Right kidney (tissue), 1 donor: Measurements from ENCODE around the gene UBR3.
"Not testable (repeated sequence)": the region's sequence is repeated elsewhere in the genome, so short reads cannot be mapped to it uniquely, and the experiment has no call there.

Experiments used
- DNase-seq: peaks from one replicate; pipeline ENCODE4 v3.0.0-alpha.2; 2016

The UBR3 gene

DNA sequence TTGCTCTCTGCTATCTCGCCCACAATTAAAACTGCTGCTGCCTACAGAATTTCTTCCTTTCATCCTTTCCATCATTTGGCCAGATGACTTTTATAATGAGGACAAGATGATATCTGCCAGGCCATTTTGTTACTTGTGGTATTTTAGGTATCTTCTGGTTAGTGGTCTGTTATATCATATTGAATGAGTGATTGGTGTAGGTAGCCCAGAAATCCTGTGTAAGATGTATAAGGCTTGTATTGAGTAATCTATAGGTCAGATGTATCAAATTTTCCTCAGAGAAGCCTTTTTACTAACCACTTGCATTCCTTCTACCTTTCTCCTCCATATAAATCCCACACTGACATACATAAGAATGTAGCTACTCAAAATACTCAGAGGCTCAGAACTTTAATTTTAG is 118.3 kb downstream of the UBR3 start:
- DNase-seq = no peak

DNA sequence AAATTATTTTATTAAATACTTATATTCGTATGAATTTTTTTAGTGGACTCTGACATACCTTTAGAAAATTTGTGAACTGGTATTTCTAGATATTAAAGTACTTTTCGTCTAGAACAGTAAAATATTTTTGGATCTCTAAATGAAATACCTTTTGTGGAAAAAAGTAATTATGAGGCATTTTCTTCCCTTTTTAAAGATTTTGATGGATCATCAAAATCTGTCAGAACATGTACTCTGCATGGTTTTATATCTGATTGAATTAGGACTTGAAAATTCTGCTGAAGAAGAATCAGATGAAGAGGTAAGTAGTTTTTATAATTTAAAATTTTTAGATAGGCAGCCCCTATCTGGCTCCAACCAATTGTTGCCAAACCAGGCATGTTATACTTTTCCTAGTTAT is 118.8 kb downstream of the UBR3 start:
- no peak for DNase-seq

DNA sequence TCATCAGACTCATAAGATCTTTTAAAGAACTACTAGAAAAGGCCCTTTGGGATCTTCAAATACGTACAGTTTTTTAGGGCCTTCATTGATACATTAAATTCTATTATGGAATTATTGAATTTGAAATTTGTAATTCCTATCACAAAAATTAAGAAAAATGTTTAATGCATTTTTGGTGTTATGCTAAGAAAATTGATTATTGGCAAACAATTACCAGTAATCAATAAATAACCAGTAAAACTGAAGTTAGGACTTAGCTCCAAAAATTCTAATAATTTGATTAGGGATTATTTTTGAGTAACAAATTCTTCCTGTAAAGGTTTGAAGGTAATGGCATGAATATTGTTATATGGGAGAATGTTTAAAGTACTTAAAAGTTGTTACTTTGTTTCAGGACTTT is 119.3 kb downstream of the UBR3 start:
- no peak for DNase-seq

DNA sequence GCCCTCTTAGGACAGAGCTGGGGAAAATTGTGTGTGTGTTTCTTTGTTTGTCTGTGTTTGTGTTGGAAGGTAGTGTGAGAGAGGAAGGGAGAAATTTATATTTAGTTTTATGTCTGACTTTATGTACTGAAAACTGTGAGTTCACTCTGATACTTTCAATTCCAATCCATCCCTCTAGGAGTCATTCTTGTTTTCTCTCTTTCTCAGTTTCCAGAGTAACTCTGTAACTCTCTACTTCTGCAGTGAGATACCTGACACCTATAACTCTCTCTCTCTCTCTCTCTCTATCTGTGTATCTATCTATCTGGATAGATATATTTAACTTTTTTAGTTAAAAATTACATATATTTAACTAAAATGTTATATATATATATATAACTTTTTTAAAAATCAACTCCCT is 128.7 kb downstream of the UBR3 start:
- no peak for DNase-seq

DNA sequence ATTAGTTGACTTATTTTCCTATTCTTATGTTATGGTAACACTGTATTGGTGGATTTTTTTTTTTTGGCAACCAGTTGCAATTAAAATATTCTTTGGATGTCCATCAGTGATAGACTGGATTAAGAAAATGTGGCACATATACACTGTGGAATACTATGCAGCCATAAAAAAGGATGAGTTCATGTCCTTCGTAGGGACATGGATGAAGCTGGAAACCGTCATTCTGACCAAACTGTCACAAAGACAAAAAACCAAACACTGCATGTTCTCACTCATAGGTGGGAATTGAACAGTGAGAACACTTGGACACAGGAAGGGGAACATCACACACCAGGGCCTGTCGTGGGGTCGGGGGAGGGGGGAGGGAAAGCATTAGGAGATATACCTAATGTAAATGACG is 130.0 kb downstream of the UBR3 start:
- DNase-seq = not testable (repeated sequence)

DNA sequence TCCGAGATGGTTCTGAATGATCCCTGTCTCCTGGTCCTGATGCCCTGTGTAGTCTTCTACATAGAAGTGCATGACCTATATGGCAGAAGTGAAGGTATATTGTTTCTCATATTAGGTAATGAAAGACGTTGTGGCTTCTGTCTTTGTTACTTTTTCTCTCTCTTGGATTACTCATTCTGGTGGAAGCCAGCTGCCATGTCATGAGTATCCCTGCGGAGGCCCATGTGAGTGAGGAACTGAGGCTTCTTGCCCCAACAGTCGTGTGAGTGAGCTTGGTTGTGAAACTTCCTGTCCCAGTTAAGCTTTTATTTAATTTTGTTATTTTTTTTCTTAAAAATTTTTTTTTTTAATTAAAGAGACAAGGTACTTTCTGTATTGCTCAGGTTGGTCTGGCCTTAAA is 134.7 kb downstream of the UBR3 start:
- DNase-seq = no peak

DNA sequence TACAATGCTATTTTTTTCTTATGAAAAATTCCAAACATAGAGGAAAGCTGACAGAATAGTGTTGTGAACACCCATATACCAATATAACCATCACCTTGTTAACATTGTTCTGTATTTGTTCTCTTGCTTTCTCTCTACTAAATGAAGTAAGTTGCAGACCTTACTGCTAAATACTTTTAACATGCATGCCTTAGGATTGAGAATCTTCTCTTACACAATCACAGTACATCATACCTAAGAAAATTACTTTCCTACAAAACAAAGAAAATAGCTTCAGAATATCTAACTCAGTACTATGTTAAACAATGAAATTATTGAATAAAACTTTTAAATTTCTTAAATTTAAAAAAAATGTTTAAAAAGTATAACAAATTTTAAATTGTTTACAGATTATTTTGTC is 136.5 kb downstream of the UBR3 start:
- no peak for DNase-seq

DNA sequence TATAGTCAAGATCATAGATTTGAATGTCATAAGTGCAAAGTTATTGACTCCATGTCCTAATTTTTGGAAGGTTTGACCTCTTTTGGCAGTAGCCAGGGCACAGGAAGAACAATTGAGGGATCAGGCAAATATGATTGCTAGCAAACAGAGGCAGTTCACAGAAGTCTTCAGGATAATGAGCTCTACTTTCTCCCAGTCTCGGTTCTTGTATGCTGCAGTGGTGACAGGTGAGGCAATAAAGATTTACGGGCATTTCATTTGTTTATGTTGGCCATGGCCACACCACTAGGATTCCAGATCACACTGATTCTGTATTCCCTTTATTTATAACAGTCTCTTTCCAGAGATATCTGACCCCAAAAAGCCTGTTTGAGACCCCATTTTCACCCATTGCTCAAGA is 137.5 kb downstream of the UBR3 start:
- DNase-seq = no peak

DNA sequence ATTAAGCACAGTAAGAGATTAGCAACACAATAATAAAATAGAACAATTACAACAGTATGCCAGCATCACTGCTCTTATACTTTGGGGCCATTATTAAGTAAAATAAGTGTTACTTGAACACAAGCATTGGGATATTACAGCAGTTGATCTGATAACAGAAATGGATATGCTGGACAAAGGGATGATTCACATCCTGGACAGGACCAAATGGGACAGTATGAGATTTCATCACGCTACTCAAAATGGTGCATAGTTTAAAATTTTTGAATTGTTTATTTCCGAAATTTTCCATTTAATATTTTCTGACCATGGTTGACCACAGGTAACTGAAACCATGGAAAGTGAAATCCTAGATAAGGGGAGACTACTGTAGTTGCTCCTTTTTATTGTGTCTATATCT is 138.2 kb downstream of the UBR3 start:
- no peak for DNase-seq

DNA sequence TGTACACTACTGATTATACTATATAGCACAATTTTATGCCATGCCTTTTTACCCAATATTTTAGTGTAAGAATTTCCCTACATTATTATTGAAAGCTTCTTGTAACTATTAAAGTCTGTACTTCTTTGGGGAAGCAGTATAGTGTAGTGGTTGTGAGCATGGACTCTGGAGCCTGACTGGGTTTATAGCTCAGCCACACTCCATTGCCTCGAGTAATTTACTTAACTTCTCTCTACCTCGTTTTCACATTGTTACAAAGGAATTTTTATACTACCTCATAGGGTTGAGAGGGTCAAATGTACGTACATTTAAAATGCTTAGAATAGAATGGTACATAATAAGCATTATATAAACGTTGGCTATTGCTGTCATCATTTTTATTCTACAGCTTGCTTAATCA is 139.2 kb downstream of the UBR3 start:
- DNase-seq = no peak

DNA sequence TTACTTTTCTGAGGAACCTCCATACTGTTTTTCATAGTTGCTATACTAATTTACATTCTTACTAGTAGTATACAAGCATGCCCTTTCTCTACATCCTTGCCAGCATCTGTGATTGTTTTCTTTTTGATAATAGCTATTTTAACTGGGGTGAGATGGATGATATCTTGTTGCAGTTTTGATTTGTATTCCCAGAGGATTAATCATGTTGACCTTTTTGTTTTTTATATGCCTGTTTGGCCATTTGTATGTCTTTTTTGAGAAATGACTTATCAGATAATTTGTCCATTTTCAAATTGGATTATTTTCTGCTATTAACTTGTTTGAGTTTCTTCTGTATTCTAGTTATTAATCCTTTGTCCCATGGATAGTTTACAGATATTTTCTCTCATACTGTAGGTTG is 141.5 kb downstream of the UBR3 start:
- no peak for DNase-seq

DNA sequence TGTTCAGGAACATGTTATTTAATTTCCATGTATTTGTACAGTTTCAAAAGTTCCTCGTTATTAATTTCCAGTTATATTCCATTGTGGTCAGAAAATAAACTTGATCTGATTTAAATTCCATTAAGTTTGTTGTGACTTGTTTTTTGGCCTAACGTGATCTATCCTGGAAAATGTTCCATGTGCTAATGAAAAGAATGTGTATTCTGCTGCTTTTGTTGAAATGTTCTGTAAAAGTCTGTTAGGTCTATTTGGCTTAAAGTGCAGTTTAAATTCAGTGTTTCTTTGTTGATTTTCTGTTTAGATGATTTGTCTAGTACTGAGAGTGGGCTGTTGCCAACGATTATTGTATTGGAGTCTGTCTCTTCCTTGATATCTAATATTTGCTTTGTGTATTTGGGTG is 148.0 kb downstream of the UBR3 start:
- no peak for DNase-seq

DNA sequence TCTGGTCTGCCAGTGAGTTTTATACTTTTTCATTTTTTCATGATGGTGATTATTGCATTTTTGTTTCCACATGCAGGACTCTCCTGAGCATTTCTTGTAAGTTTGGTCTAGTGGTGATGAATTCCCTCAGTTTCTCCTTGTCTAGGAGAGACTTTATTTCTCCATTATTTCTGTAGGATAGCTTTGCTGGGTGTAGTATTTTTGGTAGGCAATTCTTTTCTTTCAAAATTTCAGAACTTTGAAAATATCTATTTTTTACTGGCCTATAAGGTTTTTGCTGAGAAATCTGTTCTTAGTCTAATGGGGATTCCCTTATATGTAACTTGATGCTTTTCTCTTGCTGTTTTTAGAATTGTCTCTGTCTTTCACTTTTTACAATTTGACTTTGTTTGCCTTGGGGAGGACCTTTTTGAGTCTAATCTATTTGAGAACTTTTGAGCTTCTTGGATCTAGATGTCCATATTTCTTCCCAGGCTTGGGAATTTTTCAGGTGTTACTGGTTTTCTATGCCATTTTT is 149.1 kb downstream of the UBR3 start:
- DNase-seq = no peak

DNA sequence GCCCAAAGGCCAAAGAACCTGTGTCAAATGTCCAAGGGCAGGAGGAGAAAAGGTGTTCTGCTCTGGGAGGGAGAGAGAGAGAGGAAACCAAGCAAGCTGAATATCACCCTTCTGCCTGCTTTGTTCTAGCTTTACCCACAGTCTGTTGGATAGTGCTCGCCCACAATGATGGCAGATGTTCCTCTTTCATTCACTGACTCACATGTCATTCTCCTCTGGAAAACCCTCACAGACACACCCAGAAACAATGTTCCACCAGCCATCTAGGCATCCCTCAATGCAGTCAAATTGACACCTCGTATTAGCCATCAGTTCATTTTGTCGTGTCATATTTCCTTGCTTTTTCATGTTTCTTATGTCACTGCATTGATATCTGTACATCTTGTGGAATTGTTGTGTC is 150.3 kb downstream of the UBR3 start:
- no peak for DNase-seq

DNA sequence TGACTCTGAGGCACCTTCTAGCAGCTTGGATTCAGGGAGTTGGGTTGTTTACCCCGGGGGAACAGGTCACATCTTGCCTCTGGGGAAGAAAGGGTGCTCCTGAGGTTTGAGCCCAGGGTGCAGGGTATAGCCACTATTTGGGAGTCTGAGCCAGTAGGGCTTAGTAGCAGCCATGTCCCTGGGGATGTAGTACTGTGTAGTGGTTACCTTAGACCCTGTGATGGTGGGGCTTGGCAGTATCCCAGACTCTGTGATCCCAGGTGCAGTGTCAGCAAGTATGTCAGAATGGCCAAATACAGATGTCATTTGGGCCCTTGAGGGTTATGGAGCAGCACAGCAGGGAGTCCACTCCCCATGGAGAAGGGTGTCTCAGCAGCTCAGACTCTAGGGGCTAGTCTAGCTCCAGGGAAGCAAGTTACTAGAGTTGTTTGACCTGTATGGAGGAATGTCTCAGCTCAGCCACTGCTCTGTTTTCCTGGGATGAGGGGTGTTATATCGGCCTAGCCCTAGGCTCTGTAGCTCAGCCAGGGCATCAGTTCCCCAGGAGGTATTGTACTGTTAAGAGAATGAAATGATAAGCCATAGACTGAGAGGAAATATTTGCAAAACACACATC is 151.3 kb downstream of the UBR3 start:
- no peak for DNase-seq

DNA sequence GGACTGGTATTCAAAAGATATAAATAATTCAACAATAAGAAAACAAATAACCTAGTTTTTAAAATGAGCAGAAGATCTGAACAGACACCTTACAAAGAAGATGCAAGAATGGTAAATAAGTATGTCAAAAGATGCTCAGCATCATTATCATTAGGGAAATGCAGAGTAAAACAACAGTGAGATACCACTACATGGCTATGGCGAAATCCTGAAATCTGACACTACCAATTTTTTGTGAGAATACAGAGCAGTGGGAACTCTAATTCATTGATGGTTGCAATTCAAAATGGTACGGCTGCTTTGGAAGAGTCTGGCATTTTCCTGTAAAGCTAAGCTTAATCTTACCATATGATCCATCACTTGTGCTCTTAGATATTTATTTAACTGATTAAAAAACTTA is 151.8 kb downstream of the UBR3 start:
- DNase-seq = no peak

DNA sequence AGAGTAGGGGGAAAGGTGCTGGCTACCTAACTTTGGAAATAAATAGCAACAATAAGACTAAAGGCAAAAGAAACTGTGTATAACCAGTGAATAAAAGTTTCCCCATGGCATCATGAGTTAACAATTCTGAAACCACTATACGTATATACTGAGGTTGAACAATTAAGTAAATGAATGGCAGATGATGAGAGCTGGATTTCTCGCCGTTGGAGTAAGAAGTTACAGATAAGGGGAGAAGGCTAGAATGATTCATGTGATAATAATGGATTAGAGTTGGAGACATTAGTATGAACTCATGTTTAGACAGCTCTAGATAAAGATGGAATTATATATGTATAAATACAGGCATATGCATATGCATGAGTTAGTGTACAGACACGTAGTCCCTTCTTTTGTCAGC is 152.7 kb downstream of the UBR3 start:
- DNase-seq = no peak

DNA sequence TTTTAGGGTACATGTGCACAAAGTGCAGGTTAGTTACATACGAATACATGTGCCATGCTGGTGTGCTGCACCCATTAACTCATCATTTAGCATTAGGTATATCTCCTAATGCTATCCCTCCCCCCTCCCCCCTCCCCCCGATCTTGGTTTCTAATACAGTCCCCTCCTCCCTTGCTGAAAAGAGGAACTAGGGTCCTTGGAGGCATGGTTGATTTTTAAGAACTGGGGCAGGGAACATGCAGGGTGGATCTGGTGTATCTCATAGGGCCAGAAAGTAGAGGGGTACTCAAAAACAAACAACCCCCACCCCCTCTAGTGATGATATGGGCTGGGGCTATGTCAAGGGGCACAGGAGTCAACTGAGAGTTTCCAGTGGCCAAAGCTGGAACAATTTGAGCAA is 153.4 kb downstream of the UBR3 start:
- no peak for DNase-seq

DNA sequence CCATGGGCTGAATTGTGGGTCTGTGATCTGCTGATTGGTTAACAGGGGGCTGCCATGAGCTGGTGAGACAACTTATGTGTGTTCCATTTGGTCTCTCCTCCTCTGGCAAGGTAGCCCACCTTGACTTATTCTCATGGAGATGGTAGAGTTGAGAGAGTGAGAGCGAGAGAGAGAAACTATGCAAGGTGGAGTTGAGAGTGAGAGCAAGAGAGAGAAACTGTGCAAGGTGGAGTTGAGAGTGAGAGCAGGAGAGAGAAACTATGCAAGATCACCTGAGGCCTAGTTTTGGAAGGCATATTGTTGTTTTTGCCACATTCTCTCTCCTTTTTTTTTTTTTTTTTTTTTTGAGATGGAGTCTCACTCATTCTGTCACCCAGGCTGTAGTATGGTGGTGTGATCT is 155.7 kb downstream of the UBR3 start:
- DNase-seq = no peak

DNA sequence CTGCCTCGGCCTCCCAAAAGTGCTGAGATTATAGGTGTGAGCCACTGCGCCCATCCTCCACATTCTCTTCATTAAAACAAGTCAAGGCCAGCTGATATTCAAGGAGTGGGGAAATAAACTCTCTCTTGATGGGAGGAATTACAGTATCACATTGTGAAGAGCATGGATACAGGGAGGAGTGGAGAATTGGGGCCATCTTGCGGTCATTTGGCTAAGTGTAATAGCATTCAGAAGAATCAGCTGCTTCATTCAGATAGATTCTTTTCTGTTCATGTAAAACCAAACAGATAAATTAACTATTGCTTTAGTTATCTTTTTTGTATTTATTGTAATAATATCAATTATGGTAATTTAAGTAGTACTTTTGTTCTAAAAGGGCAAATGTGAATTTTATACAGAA is 156.3 kb downstream of the UBR3 start:
- DNase-seq = no peak

DNA sequence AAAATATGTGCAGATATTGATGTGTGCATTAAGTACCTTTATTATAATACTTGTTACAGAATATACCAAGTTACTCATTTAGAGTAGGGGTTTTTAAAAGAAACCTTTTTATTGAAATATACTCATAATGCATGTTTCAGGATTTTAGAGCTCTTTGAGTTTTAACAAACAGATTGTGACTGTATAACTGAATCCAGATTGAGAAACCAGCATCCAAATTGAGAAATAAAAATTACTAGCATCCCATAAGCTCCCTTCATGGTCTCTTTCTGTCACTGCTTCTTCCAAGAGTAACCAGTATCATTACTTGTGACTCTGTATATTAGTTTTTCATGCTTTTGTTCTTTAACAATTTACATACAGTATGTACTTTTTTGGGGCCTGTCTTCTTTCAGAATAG is 156.9 kb downstream of the UBR3 start:
- DNase-seq = no peak

DNA sequence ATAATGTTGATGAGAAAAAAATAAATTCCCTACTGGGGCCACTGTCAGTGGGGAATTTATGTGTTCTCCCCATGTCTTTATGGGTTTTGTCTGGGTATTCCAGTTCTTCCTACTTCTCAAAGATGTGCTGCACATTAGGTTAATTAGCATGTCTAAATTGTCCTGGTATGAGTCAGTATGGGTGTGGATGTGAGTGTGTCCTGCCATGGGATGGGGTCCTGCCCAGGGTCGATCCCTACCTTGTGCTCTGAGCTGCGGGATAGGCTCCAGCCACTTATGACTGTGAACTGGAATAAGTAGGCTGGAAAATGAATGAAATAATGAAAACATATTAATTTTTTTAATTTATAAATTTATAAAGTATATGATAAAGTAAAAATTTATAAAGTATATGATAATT is 167.5 kb downstream of the UBR3 start:
- no peak for DNase-seq

DNA sequence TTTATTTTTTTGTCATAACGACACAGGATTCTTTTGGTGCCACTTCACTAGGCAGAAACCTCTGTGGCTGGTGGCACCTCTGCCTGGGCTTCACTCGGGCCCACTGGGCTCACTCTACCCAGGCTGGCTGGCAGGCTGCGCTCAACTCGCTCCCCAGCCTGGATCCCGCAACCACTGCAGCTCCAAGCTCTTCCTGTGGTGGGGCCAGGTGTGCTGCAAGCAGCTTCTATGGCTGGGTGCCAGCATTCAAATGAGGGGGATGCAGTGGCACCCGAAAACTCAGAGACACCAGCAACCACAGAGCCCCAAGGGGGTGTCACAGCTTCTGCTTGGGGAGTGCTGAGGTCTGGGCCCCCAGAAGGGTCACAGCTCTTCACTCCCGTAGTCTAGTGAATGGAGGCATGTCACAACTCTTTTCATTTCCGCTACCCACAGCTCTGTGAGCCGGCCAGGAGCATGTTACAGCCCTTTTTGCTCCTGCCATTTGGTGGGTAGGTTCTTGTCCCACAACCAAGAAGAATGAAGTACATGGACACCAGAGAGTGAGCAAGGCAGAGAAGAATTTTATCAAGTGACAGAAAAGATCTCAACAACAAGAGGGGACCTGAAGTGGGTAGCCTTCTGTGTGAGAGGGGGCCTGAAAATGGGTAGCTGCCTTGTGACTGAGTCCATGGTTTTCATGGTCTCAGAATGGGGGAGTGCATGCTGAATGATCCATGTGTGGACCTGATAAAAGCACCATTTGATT is 170.1 kb downstream of the UBR3 start:
- DNase-seq = no peak

DNA sequence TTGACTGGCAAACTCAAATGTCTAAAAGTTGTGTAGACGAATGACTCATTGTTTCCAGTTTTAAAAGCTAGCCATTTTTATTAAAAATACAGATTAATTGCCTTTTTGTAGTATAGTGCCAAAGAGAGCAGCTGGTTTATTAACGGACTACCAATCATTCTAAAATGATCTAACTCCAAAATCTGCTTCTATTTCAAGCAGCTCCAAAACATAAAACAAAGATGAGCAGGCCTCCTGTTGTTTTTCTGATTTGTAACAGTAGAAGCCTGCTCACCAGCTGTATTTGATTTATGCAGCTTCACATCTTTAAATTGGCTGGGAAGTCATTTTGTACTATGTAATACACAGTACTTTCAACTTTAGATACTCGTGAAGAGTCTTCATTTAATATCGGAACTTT is 171.8 kb downstream of the UBR3 start:
- no peak for DNase-seq

DNA sequence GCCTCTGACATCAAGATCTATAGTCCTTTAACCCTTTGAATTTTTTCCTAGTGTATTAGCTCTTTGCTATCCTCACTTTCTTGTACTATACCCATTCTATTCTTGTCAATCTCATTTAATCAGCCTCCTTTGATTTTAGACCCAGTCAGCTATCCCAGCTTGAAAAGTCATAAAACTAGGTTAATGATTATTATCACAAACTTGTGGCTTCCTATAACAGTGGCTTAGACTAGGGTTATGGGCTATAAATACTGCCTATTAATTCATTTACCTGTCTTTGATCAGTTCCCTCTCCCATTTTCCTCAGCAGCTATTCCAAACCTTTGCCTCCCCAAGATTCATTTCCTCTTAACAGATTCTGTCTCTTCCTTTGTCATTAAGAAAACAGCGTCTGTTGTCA is 174.8 kb downstream of the UBR3 start:
- DNase-seq = no peak
